Measurements from ENCODE around the gene CBLN4. TPM values are rescaled to one million over a fixed set of nuclear protein-coding genes. Genes with fewer than 3 reads are reported as not detected.
A peak's percentile ranks its signal among the peaks of the same experiment; 100 is the strongest.

Gene CBLN4
- 1 to 10 TPM in 2 of 6 donors, under 1 TPM in 3, not detected in 1; 0.16 to 1.9 (median 0.51) TPM for total RNA-seq
- polyA plus RNA-seq = 1 to 10 TPM in 1 of 2 donors, under 1 TPM in 1; 0.15 to 1.3 TPM

DNA sequence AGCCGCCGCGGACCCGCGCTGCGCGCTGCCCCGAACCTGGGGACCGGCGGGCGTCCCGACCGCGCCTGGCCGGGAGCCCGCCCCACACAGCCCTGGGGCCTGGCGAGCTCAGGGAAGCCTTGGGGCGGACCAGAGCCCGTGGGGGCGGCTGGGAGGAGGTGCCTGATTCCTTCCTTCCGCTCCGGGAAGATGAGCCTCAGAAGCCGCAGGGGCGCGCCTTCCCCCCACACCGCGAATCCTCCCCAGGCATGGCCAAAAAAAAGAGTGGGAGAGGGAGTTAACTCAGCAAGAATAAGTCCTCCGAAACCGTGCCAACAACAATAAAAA lies at the start of gene CBLN4:
Gene CBLN4, minus strand, starts transcription at position 131 of the 327 bp plus-strand sequence. CDS start 1,348 bp downstream, outside the sequence.
- Histone ChIP-seq H3K36me3 (no peaks in the 10 kb centered on the region), H3K27me3 (peaks cover 0 to 33% (median 7%) of the 10 kb centered on the region in 4 donors), H3K27ac (no peak within 1 kb of the TSS), H3K4me3 (peak within 1 kb of the TSS in 1 of 4 donors; percentile 23), H3K9me3 (no peaks in the 10 kb centered on the region), H3K4me1 (peaks cover 4 to 15% (median 14%) of the 10 kb centered on the region in 3 donors)
- peak in 1 of 6 donors; percentile 58 for DNase-seq
- FAIRE-seq = no peak
- ATAC-seq = no peak
- 3 to 4% methylated on average over 28 to 29 of the region's 29 CpGs for WGBS, 2 donors
- TF ChIP-seq, protein P1, sequence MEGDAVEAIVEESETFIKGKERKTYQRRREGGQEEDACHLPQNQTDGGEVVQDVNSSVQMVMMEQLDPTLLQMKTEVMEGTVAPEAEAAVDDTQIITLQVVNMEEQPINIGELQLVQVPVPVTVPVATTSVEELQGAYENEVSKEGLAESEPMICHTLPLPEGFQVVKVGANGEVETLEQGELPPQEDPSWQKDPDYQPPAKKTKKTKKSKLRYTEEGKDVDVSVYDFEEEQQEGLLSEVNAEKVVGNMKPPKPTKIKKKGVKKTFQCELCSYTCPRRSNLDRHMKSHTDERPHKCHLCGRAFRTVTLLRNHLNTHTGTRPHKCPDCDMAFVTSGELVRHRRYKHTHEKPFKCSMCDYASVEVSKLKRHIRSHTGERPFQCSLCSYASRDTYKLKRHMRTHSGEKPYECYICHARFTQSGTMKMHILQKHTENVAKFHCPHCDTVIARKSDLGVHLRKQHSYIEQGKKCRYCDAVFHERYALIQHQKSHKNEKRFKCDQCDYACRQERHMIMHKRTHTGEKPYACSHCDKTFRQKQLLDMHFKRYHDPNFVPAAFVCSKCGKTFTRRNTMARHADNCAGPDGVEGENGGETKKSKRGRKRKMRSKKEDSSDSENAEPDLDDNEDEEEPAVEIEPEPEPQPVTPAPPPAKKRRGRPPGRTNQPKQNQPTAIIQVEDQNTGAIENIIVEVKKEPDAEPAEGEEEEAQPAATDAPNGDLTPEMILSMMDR (IDR thresholded peaks at IDR 0.05) = no peak
- intact Hi-C loops (cut with DNase I) = no loop called here

DNA sequence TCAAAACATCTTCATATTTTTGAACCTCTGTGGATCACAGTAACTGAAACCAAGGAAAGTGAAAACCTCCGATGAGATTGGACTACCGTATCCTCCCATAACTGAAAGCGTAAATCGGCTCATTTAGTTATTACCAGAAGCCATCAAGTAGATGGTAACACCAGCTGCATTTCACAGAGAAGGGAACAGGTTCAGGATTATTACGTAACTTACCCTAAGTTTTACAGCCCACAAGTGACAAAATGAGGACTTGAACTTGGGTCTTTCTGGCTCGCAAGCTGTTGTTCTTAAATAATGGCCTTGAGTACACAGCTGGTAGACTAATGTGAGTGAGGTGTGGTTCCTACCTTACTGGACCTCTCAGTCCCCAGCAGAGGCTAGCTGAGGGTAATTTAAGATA lies 37.9 kb upstream of the CBLN4 start:
- ATAC-seq (no peak), DNase-seq (no peak), FAIRE-seq (no peak)
- TF ChIP-seq, protein P1 (IDR thresholded peaks at IDR 0.05) = no peak
- Histone ChIP-seq H3K27ac (no peak overlapping the region), H3K4me1 (no peaks in the 10 kb centered on the region), H3K27me3 (no peaks in the 10 kb centered on the region), H3K9me3 (no peaks in the 10 kb centered on the region), H3K36me3 (no peaks in the 10 kb centered on the region), H3K4me3 (no peak overlapping the region)
- intact Hi-C loops (cut with DNase I) = no loop called here
- 63 to 87% methylated on average over 6 of the region's 6 CpGs for whole genome bisulfite sequencing, 2 donors

DNA sequence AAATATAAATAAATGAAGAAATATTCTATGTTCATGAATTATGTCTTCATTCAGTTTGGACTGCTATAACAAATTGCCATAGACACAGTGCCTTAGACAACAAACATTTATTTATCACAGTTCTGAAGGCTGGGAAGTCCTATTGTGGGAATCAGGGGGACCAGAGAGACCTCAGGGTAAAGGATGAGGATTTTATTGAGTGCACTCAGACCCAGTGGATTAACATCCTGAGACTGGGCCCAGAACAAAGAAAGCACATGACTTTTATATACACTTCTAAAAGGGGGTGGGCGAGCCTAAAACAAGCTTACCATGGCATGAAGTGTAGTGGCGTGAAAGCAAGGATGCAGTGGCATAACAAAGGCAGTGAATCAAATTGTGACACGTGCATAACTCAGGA lies 26.9 kb upstream of the CBLN4 start:
- Histone ChIP-seq H3K27ac (no peak overlapping the region), H3K4me1 (no peaks in the 10 kb centered on the region), H3K4me3 (no peak overlapping the region), H3K36me3 (no peaks in the 10 kb centered on the region), H3K9me3 (no peaks in the 10 kb centered on the region), H3K27me3 (no peaks in the 10 kb centered on the region)
- intact Hi-C loops (cut with DNase I) = no loop called here
- 32 to 47% methylated on average over 3 of the region's 3 CpGs for WGBS, 2 donors
- no peak for DNase-seq
- no peak for FAIRE-seq
- TF ChIP-seq, protein P1 (IDR thresholded peaks at IDR 0.05) = no peak
- ATAC-seq = no peak

DNA sequence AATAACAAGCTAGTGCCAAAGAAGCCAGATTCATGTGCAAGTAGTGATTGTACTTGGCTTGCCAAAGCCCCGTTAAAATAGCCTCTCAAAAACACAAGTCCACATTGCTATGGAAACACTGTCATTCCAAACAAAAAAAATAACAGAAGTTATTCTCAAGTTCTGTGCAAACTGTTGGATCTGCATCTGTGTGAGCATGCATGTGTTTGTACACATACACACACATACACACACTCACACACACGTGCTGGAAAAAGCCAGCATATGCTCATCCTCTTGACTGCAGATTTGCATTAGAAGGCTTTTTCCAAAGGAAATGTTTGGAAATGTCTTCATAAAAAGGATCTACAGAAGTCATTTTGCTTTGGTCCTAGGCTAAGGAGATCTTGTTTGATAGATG lies 13.4 kb upstream of the CBLN4 start:
- ATAC-seq (no peak), FAIRE-seq (no peak), DNase-seq (no peak)
- H3K4me3 ChIP-seq = no peak overlapping the region
- H3K36me3 ChIP-seq = no peaks in the 10 kb centered on the region
- WGBS, 2 donors = 48 to 56% methylated on average over 2 of the region's 2 CpGs
- TF ChIP-seq, protein P1 (IDR thresholded peaks at IDR 0.05) = no peak
- no peaks in the 10 kb centered on the region for H3K9me3 ChIP-seq
- H3K27ac ChIP-seq = no peak overlapping the region
- no peaks in the 10 kb centered on the region for H3K4me1 ChIP-seq
- no peaks in the 10 kb centered on the region for H3K27me3 ChIP-seq
- intact Hi-C loops (cut with DNase I) = no loop called here

DNA sequence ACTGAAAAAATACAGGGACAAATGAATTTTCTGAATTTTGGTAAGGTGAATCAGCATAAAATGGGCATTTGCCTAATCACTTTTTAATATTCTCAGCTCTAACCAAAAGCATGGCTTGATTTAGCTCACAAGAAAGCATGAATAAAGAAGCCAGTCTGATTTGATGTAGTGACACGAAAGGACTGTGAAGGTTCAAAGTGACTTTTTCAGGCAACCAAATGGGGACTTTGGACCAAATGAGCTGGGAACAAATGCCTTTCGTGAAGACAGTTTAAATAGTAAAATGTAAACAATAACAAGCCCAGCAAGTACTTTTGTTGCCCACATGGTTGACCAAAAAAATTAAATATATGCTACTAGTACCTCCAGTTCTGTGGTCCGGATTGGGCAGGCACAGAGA lies 12.9 kb upstream of the CBLN4 start:
- no peak overlapping the region for H3K4me3 ChIP-seq
- no peaks in the 10 kb centered on the region for H3K27me3 ChIP-seq
- ATAC-seq = no peak
- DNase-seq = no peak
- intact Hi-C loops (cut with DNase I) = no loop called here
- H3K9me3 ChIP-seq = no peaks in the 10 kb centered on the region
- no peak overlapping the region for H3K27ac ChIP-seq
- no peaks in the 10 kb centered on the region for H3K4me1 ChIP-seq
- 40 to 52% methylated on average over 3 of the region's 3 CpGs for WGBS, 2 donors
- TF ChIP-seq, protein P1 (IDR thresholded peaks at IDR 0.05) = no peak
- FAIRE-seq = no peak
- H3K36me3 ChIP-seq = no peaks in the 10 kb centered on the region
